ENCODE results near the gene CDH6. TPM values are rescaled to one million over a fixed set of nuclear protein-coding genes. Genes with fewer than 3 reads are reported as not detected.

The CDH6 gene
- total RNA-seq, 2 donors from 2014 or later: 3.2 to 15.9 TPM

- ATAC-seq (ENCODE audit: insufficient number of reproducible peaks, low FRiP score, low read depth): no peak
- DNase-seq (ENCODE audit: low spot score): no peak
- H3K36me3 ChIP-seq: no peaks in the 10 kb centered on the region
- no peaks in the 10 kb centered on the region for H3K27me3 ChIP-seq (replicated peaks; ENCODE audit: insufficient read depth)
- H3K27ac ChIP-seq: no peak overlapping the region
- no peak overlapping the region for H3K4me3 ChIP-seq
- no peaks in the 10 kb centered on the region for H3K9me3 ChIP-seq
- H3K4me1 ChIP-seq (ENCODE audit: control insufficient read depth in 1 of 2, low read depth in 2 of 2): no peaks in the 10 kb centered on the region
- TF ChIP-seq CTCF (IDR thresholded peaks at IDR 0.05): no peak
Measured at GRCh38 chr5:31289429-31289828, 95.9 kb downstream of the CDH6 start.

- Histone ChIP-seq H3K27me3 (replicated peaks; ENCODE audit: insufficient read depth) (no peaks in the 10 kb centered on the region), H3K4me1 (ENCODE audit: control insufficient read depth in 1 of 2, low read depth in 2 of 2) (no peaks in the 10 kb centered on the region), H3K36me3 (no peaks in the 10 kb centered on the region), H3K27ac (no peak overlapping the region), H3K4me3 (no peak overlapping the region), H3K9me3 (no peaks in the 10 kb centered on the region)
- no peak for TF ChIP-seq CTCF (IDR thresholded peaks at IDR 0.05)
- no peak for ATAC-seq (ENCODE audit: insufficient number of reproducible peaks, low FRiP score, low read depth)
- no peak for DNase-seq (ENCODE audit: low spot score)
Measured at GRCh38 chr5:31291323-31291854, 97.9 kb downstream of the CDH6 start.

GRCh38 chr5:31300501-31300900 lies 107.0 kb downstream of the CDH6 start:
- no peak overlapping the region for H3K4me3 ChIP-seq
- no peak overlapping the region for H3K27ac ChIP-seq
- DNase-seq (ENCODE audit: low spot score) (no peak), ATAC-seq (ENCODE audit: insufficient number of reproducible peaks, low FRiP score, low read depth) (no peak)
- H3K27me3 ChIP-seq (replicated peaks; ENCODE audit: insufficient read depth): no peaks in the 10 kb centered on the region
- H3K4me1 ChIP-seq (ENCODE audit: control insufficient read depth in 1 of 2, low read depth in 2 of 2): no peaks in the 10 kb centered on the region
- H3K36me3 ChIP-seq: no peaks in the 10 kb centered on the region
- TF ChIP-seq CTCF (IDR thresholded peaks at IDR 0.05): no peak
- no peaks in the 10 kb centered on the region for H3K9me3 ChIP-seq

DNA sequence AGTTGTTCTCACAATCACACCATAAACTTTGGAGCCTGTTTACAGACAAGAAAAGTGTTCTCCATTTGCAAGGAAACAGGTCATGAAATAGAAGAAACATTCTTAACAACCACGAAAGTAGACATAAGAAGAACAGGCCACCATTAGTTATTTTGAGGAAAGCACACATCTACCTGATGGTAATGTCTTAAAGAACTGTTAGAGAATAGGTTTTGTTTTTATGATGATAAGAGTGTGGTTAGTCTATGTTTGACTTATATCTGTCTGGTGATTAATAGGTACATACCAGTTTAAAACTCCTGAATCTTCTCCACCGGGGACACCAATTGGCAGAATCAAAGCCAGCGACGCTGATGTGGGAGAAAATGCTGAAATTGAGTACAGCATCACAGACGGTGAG lies 108.3 kb downstream of the CDH6 start:
- no peak for DNase-seq (ENCODE audit: low spot score)
- no peak for TF ChIP-seq CTCF (IDR thresholded peaks at IDR 0.05)
- H3K9me3 ChIP-seq: no peaks in the 10 kb centered on the region
- ATAC-seq (ENCODE audit: insufficient number of reproducible peaks, low FRiP score, low read depth): no peak
- no peaks in the 10 kb centered on the region for H3K36me3 ChIP-seq
- no peaks in the 10 kb centered on the region for H3K27me3 ChIP-seq (replicated peaks; ENCODE audit: insufficient read depth)
- no peaks in the 10 kb centered on the region for H3K4me1 ChIP-seq (ENCODE audit: control insufficient read depth in 1 of 2, low read depth in 2 of 2)
- H3K27ac ChIP-seq: no peak overlapping the region
- no peak overlapping the region for H3K4me3 ChIP-seq

DNA sequence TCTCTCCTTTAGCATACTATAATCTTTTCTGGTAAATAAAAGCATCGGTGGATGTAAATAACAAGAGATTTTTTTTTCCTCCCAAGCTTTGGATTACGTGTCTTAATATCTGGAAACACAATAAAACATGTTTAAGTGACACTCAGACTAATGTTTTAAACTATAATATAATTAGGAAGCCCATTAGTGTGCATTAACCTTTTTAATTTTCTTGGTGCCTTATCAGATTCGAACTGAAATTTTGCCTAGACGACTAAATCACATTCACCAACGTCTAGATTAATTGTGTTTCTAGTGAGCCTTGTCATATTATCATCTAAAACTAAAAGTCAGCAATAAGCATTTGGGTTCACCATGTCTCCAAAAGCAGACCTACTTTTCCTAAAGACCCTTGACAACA lies 110.2 kb downstream of the CDH6 start:
- no peaks in the 10 kb centered on the region for H3K27me3 ChIP-seq (replicated peaks; ENCODE audit: insufficient read depth)
- DNase-seq (ENCODE audit: low spot score) (no peak), ATAC-seq (ENCODE audit: insufficient number of reproducible peaks, low FRiP score, low read depth) (no peak)
- TF ChIP-seq CTCF (IDR thresholded peaks at IDR 0.05): no peak
- no peaks in the 10 kb centered on the region for H3K9me3 ChIP-seq
- no peak overlapping the region for H3K4me3 ChIP-seq
- H3K4me1 ChIP-seq (ENCODE audit: control insufficient read depth in 1 of 2, low read depth in 2 of 2): no peaks in the 10 kb centered on the region
- H3K27ac ChIP-seq: no peak overlapping the region
- H3K36me3 ChIP-seq: no peaks in the 10 kb centered on the region

All from thoracic aorta (tissue), 2 donors.